ENCODE measurements around the gene GPR84. TPM values are rescaled to one million over a fixed set of nuclear protein-coding genes. Genes with fewer than 3 reads are reported as not detected.
A peak's percentile ranks its signal among the peaks of the same experiment; 100 is the strongest.

GPR84 gene
- total RNA-seq, 4 donors from 2014 or later, result 0.21 to 0.27 TPM; not detected in 2

- TF ChIP-seq CTCF (IDR thresholded peaks at IDR 0.05) (no peak), POLR2A (IDR thresholded peaks at IDR 0.05) (no peak)
- H3K27ac ChIP-seq, result peak overlapping the region; percentile 94 to 97
- no peak overlapping the region for H3K4me3 ChIP-seq
- no peak for DNase-seq
- no peaks in the 10 kb centered on the region for H3K36me3 ChIP-seq
- H3K9me3 ChIP-seq, result no peaks in the 10 kb centered on the region
- H3K4me1 ChIP-seq, result peaks cover 7 to 12% of the 10 kb centered on the region in 2 donors
- no peaks in the 10 kb centered on the region for H3K27me3 ChIP-seq
- intact Hi-C loops (cut with DNase I; ENCODE audit: low total_unique reads), result no loop called here
Measured at GRCh38 chr12:54411391-54412241, 47.3 kb upstream of the GPR84 start.

GRCh38 chr12:54409267-54409666 lies 45.0 kb upstream of the GPR84 start:
- no peak for DNase-seq
- H3K27me3 ChIP-seq, result no peaks in the 10 kb centered on the region
- no peak overlapping the region for H3K4me3 ChIP-seq
- peaks cover 7 to 12% of the 10 kb centered on the region in 2 donors for H3K4me1 ChIP-seq
- no peaks in the 10 kb centered on the region for H3K9me3 ChIP-seq
- intact Hi-C loops (cut with DNase I; ENCODE audit: low total_unique reads), result no loop called here
- TF ChIP-seq POLR2A (IDR thresholded peaks at IDR 0.05) (no peak), CTCF (IDR thresholded peaks at IDR 0.05) (no peak)
- H3K36me3 ChIP-seq, result no peaks in the 10 kb centered on the region
- H3K27ac ChIP-seq, result no peak overlapping the region

- Histone ChIP-seq H3K4me1 (peaks cover under 1 to 1% of the 10 kb centered on the region in 2 donors), H3K27ac (no peak overlapping the region)
- no peak for TF ChIP-seq POLR2A (IDR thresholded peaks at IDR 0.05)
- no peak for TF ChIP-seq CTCF (IDR thresholded peaks at IDR 0.05)
Measured at GRCh38 chr12:54407183-54407905, 43.1 kb upstream of the GPR84 start.

GRCh38 chr12:54405573-54405972 lies 41.3 kb upstream of the GPR84 start:
- intact Hi-C loops (cut with DNase I; ENCODE audit: low total_unique reads), result no loop called here
- no peak for DNase-seq
- Histone ChIP-seq H3K9me3 (no peaks in the 10 kb centered on the region), H3K4me1 (no peaks in the 10 kb centered on the region), H3K4me3 (no peak overlapping the region), H3K27ac (peak overlapping the region in 1 of 2 donors; percentile 61), H3K36me3 (no peaks in the 10 kb centered on the region), H3K27me3 (no peaks in the 10 kb centered on the region)
- no peak for TF ChIP-seq POLR2A (IDR thresholded peaks at IDR 0.05)
- TF ChIP-seq CTCF (IDR thresholded peaks at IDR 0.05), result no peak

More at GRCh38 chr12:54407183-54407905, 43.1 kb upstream of the GPR84 start:
- H3K4me3 ChIP-seq, result no peak overlapping the region
- no peaks in the 10 kb centered on the region for H3K27me3 ChIP-seq
- H3K36me3 ChIP-seq, result no peaks in the 10 kb centered on the region
- no peak for DNase-seq
- intact Hi-C loops (cut with DNase I; ENCODE audit: low total_unique reads), result no loop called here
- H3K9me3 ChIP-seq, result no peaks in the 10 kb centered on the region

- no peak for DNase-seq
- H3K36me3 ChIP-seq, result no peaks in the 10 kb centered on the region
- TF ChIP-seq CTCF (IDR thresholded peaks at IDR 0.05) (no peak), POLR2A (IDR thresholded peaks at IDR 0.05) (no peak)
- no peaks in the 10 kb centered on the region for H3K9me3 ChIP-seq
- H3K4me1 ChIP-seq, result no peaks in the 10 kb centered on the region
- no peak overlapping the region for H3K4me3 ChIP-seq
- peak overlapping the region; percentile 31 to 61 for H3K27ac ChIP-seq
- no peaks in the 10 kb centered on the region for H3K27me3 ChIP-seq
- intact Hi-C loops (cut with DNase I; ENCODE audit: low total_unique reads), result no loop called here
Measured at GRCh38 chr12:54405106-54405505, 40.8 kb upstream of the GPR84 start.
